Lower leg skin (tissue), 4 donors: ENCODE results near the gene ROPN1B. TPM values are rescaled to one million over a fixed set of nuclear protein-coding genes. Genes with fewer than 3 reads are reported as not detected.

ENCODE experiments used
- DNase-seq, 2 donors: peaks; one replicate each; pipeline ENCODE4 v3.0.0-alpha.2; 2019; ENCODE audit warnings: low spot score in 2 of 2
- H3K4me3 ChIP-seq: fragments of 200-600 bp; sonication (generic); 2 replicates; pipeline ENCODE4 v1.5.1; 2017; ENCODE audit warnings: mild to moderate bottlenecking, low read depth; ENCODE audit not compliant: poor library complexity, severe bottlenecking
- POLR2A ChIP-seq, 2 donors: fragments of 450-650 bp; IDR thresholded peaks; one replicate each; pipeline ENCODE4 v1.6.1; 2016 to 2017; ENCODE audit warnings: antibody characterized with exemption in 2 of 2, mild to moderate bottlenecking in 1 of 2, moderate library complexity in 1 of 2
- WGBS, 2 donors: methylation state at CpG; one replicate each; pipeline ENCODE4 v1.1.5; 2018; 5-methylcytosine and 5-hydroxymethylcytosine counted together
- intact Hi-C: fragments of 100-400 bp; cut with DNase I; formaldehyde crosslinking; loops from one replicate; pipeline ENCODE4 v1.15.0; 2023; ENCODE audit warnings: low total_unique reads
- total RNA-seq, 4 donors: library from RNA; depleted of rRNA; stranded (reverse); fragments of >200 nt; gene quantifications; one replicate each; pipeline ENCODE4 v1.1.0, GENCODE V29; 2016
- TF ChIP-seq, protein P1 (sequence below), 3 donors: fragments of 450-650 bp; IDR thresholded peaks; one replicate each; pipeline ENCODE4 v1.5.1; 2016; ENCODE audit warnings: antibody characterized with exemption in 3 of 3, mild to moderate bottlenecking in 3 of 3, moderate library complexity in 2 of 3

The ROPN1B gene
- total RNA-seq, 4 donors from 2014 or later: 4.0 to 19.9 (median 10.0) TPM

DNA sequence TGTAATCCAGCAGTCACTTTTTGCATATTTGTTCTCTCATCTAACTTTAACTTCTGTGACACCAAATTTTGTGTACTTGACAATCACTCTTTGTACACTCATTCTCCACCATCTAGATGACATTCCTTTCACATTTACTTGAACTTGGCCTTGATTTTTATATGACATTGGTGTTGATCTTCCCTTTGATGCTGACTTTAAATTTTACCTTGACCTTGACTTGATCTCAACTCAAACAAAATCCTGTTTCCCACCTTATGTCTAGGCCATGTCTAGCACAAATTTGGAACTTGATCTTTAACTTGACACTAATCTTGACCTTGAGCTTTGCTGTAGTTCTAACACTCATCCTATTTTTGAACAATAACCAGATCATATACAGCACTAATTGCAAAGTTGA, 33.2 kb downstream of the ROPN1B start:
- intact Hi-C loops: no loop called here
- no peak overlapping the region for H3K4me3 ChIP-seq
- TF ChIP-seq POLR2A (IDR thresholded peaks at IDR 0.05): no peak
- TF ChIP-seq, protein P1, sequence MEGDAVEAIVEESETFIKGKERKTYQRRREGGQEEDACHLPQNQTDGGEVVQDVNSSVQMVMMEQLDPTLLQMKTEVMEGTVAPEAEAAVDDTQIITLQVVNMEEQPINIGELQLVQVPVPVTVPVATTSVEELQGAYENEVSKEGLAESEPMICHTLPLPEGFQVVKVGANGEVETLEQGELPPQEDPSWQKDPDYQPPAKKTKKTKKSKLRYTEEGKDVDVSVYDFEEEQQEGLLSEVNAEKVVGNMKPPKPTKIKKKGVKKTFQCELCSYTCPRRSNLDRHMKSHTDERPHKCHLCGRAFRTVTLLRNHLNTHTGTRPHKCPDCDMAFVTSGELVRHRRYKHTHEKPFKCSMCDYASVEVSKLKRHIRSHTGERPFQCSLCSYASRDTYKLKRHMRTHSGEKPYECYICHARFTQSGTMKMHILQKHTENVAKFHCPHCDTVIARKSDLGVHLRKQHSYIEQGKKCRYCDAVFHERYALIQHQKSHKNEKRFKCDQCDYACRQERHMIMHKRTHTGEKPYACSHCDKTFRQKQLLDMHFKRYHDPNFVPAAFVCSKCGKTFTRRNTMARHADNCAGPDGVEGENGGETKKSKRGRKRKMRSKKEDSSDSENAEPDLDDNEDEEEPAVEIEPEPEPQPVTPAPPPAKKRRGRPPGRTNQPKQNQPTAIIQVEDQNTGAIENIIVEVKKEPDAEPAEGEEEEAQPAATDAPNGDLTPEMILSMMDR (IDR thresholded peaks at IDR 0.05): peak in 1 of 3 donors; percentile 54

DNA sequence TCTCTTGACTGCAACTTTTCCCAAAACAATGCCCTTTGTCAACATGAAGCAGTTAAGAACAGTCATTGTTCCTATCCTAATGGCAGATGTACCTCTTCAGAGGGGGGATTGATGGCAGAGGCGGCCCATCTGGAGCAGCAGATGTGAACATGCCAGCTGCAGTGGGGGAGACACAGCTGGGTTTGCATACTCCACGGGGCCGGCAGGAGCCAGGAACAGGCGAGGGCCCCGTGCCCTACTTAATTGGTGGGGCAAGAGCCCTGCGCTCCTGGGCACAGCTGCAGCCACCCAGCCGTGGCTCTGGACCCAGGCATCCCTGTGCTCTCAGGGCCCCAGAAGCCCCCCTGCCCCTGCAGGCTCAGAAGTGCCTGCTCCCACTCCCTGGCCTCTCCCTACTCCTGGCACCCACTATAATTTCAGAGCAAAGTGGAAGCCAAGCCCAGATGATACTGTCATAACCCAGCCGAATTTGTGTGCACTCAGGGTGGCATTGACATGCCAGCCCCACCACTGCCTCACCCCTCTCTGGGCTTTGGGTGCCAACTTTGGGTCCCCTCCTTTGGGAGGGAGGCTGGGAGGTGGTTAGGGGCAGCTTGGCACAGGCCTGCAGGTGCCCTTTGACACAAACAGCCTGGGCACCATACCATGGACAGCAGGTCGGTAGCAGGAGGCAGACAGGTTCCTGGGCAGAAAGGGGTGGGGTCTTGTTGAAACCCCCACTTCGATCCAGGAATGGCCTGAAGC, 34.6 kb downstream of the ROPN1B start:
- no peak for DNase-seq
- 70 to 80% methylated on average over 6 to 10 of the region's 10 CpGs for WGBS, 2 donors
- TF ChIP-seq, protein P1 (IDR thresholded peaks at IDR 0.05): no peak
- TF ChIP-seq POLR2A (IDR thresholded peaks at IDR 0.05): no peak
- H3K4me3 ChIP-seq: no peak overlapping the region
- intact Hi-C loops: no loop called here

More for the DNA sequence above, 33.2 kb downstream of the ROPN1B start:
- no peak for DNase-seq

DNA sequence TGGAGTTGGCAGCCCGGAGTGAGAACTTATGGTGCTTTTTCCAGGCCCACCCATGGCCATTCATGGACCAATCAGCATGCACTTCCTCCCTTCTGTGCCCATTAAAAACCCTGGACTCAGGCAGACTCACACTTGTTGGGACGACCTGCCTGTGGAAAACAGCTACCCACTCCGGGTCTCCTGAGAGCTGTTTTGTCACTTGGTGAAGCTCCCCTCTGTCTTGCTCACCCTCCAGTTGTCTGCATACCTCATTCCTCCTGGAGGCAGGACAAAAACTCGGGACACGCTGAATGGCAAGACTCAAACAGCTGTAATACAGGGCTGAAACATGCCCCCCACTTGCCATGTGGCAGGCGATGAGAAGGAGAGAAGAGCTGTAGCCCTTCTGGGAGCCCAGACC, 35.2 kb downstream of the ROPN1B start:
- no peak overlapping the region for H3K4me3 ChIP-seq
- DNase-seq: no peak
- intact Hi-C loops: no loop called here
- WGBS, 2 donors: 91 to 93% methylated on average over 6 of the region's 6 CpGs
- no peak for TF ChIP-seq POLR2A (IDR thresholded peaks at IDR 0.05)
- TF ChIP-seq, protein P1 (IDR thresholded peaks at IDR 0.05): no peak

DNA sequence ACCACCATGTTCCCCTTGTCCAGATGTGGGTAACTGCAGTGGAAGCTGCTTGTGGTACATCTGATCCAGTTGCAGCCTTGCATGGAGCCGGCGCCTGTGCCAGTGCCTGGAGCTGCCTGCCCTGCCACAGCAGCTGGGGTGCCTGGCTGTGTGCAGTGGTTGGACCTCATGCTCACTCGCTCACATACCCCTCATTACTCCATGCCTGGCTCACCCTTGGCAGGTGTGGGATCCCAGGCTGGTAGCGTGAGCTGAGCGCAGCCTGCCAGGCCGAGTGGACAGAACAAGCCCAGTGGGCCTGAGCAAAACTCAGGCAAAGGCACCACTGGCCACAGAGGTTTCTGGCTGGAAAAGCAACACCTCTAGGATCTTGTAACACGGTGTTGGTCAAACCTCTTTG, 35.7 kb downstream of the ROPN1B start:
- H3K4me3 ChIP-seq: no peak overlapping the region
- WGBS, 2 donors: 95 to 97% methylated on average over 3 to 7 of the region's 7 CpGs
- DNase-seq: no peak
- intact Hi-C loops: no loop called here
- no peak for TF ChIP-seq POLR2A (IDR thresholded peaks at IDR 0.05)
- TF ChIP-seq, protein P1 (IDR thresholded peaks at IDR 0.05): no peak

DNA sequence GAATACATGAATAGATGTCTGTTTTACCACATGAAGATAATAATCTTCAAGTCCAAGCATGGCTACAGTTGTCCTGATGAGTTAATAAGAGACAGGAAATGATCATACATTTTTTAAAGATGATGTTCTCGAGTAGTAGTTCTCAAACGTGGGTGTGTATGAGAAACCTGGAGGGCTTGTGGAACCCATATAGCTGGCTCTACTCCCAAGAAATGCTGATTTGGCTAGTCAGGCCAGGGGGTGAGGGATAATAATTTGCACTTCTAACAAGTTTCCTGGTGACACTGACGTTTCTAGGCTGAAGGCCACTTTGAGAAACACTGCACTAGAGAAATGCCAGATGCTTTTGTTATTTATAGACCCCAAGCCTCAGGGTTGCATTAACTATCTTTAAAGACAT, 37.0 kb downstream of the ROPN1B start:
- intact Hi-C loops: no loop called here
- 19 to 30% methylated on average over 3 of the region's 3 CpGs for WGBS, 2 donors
- no peak for TF ChIP-seq POLR2A (IDR thresholded peaks at IDR 0.05)
- TF ChIP-seq, protein P1 (IDR thresholded peaks at IDR 0.05): no peak
- H3K4me3 ChIP-seq: no peak overlapping the region
- DNase-seq: no peak

DNA sequence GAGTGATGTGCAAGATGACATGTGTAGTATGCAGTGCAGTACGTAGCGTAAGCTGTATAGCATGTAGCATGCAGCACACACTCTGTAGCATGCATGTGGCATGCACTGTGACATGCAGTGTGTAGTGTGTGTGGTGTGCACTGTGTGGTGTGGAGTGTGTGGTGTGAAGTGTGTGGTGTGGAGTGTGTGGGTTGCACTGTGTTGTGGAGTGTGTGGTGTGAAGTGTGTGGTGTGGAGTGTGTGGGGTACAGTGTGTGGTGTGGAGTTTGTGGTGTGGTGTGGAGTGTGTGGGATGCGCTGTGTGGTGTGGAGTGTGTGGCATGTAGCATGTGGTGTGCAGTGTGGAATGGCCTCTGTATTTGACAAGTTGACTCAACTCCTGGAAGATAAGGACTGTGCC, 39.2 kb downstream of the ROPN1B start:
- WGBS, 2 donors: 92 to 98% methylated on average over 3 of the region's 3 CpGs
- no peak for DNase-seq
- TF ChIP-seq, protein P1 (IDR thresholded peaks at IDR 0.05): peak in 1 of 3 donors; percentile 30
- no peak for TF ChIP-seq POLR2A (IDR thresholded peaks at IDR 0.05)
- intact Hi-C loops: no loop called here
- no peak overlapping the region for H3K4me3 ChIP-seq
